Measurements from ENCODE around the gene HSP90AA1. TPM values are rescaled to one million over a fixed set of nuclear protein-coding genes. Genes with fewer than 3 reads are reported as not detected.
"Not testable (repeated sequence)": the region's sequence is repeated elsewhere in the genome, so short reads cannot be mapped to it uniquely, and the experiment has no call there.

HSP90AA1 gene
- total RNA-seq, 1 donor from 2014 or later, result 74.6 TPM

GRCh38 chr14:102117852-102118251 lies 31.0 kb upstream of the HSP90AA1 start:
- Histone ChIP-seq H3K27me3 (ENCODE audit: control insufficient read depth in 3 of 3, insufficient read depth in 3 of 3, low read length in 3 of 3) (no peaks in the 10 kb centered on the region), H3K36me3 (ENCODE audit: control insufficient read depth in 3 of 3, insufficient read depth in 3 of 3, low read length in 3 of 3) (no peaks in the 10 kb centered on the region), H3K4me3 (ENCODE audit: low read length in 3 of 3) (no peak overlapping the region), H3K9ac (ENCODE audit: low read depth in 1 of 3, low read length in 3 of 3) (no peak overlapping the region), H3K9me3 (ENCODE audit: control insufficient read depth in 3 of 3, low read length in 3 of 3) (no peaks in the 10 kb centered on the region), H3K4me1 (ENCODE audit: control insufficient read depth in 3 of 3, insufficient read depth in 3 of 3, low read length in 3 of 3) (no peaks in the 10 kb centered on the region), H3K27ac (ENCODE audit: low read depth, low read length) (no peak overlapping the region)

- Histone ChIP-seq H3K9ac (ENCODE audit: low read depth in 1 of 3, low read length in 3 of 3) (no peak overlapping the region), H3K4me1 (ENCODE audit: control insufficient read depth in 3 of 3, insufficient read depth in 3 of 3, low read length in 3 of 3) (no peaks in the 10 kb centered on the region), H3K9me3 (ENCODE audit: control insufficient read depth in 3 of 3, low read length in 3 of 3) (no peaks in the 10 kb centered on the region), H3K27me3 (ENCODE audit: control insufficient read depth in 3 of 3, insufficient read depth in 3 of 3, low read length in 3 of 3) (no peaks in the 10 kb centered on the region), H3K27ac (ENCODE audit: low read depth, low read length) (no peak overlapping the region), H3K36me3 (ENCODE audit: control insufficient read depth in 3 of 3, insufficient read depth in 3 of 3, low read length in 3 of 3) (no peaks in the 10 kb centered on the region), H3K4me3 (ENCODE audit: low read length in 3 of 3) (no peak overlapping the region)
Observed at GRCh38 chr14:102116361-102117180, 29.7 kb upstream of the HSP90AA1 start.

- Histone ChIP-seq H3K27ac (ENCODE audit: low read depth, low read length) (no peak overlapping the region), H3K9ac (ENCODE audit: low read depth in 1 of 3, low read length in 3 of 3) (no peak overlapping the region), H3K4me1 (ENCODE audit: control insufficient read depth in 3 of 3, insufficient read depth in 3 of 3, low read length in 3 of 3) (no peaks in the 10 kb centered on the region), H3K27me3 (ENCODE audit: control insufficient read depth in 3 of 3, insufficient read depth in 3 of 3, low read length in 3 of 3) (no peaks in the 10 kb centered on the region), H3K9me3 (ENCODE audit: control insufficient read depth in 3 of 3, low read length in 3 of 3) (no peaks in the 10 kb centered on the region), H3K4me3 (ENCODE audit: low read length in 3 of 3) (no peak overlapping the region), H3K36me3 (ENCODE audit: control insufficient read depth in 3 of 3, insufficient read depth in 3 of 3, low read length in 3 of 3) (no peaks in the 10 kb centered on the region)
Observed at GRCh38 chr14:102111101-102111500, 24.3 kb upstream of the HSP90AA1 start.

GRCh38 chr14:102109332-102109731 lies 22.5 kb upstream of the HSP90AA1 start:
- H3K27me3 ChIP-seq (ENCODE audit: control insufficient read depth in 3 of 3, insufficient read depth in 3 of 3, low read length in 3 of 3); H3K9ac ChIP-seq (ENCODE audit: low read depth in 1 of 3, low read length in 3 of 3); H3K36me3 ChIP-seq (ENCODE audit: control insufficient read depth in 3 of 3, insufficient read depth in 3 of 3, low read length in 3 of 3); H3K9me3 ChIP-seq (ENCODE audit: control insufficient read depth in 3 of 3, low read length in 3 of 3); H3K4me1 ChIP-seq (ENCODE audit: control insufficient read depth in 3 of 3, insufficient read depth in 3 of 3, low read length in 3 of 3); H3K27ac ChIP-seq (ENCODE audit: low read depth, low read length); H3K4me3 ChIP-seq (ENCODE audit: low read length in 3 of 3): not testable (repeated sequence)

- Histone ChIP-seq H3K4me3 (ENCODE audit: low read length in 3 of 3) (no peak overlapping the region), H3K4me1 (ENCODE audit: control insufficient read depth in 3 of 3, insufficient read depth in 3 of 3, low read length in 3 of 3) (no peaks in the 10 kb centered on the region), H3K9ac (ENCODE audit: low read depth in 1 of 3, low read length in 3 of 3) (no peak overlapping the region), H3K27me3 (ENCODE audit: control insufficient read depth in 3 of 3, insufficient read depth in 3 of 3, low read length in 3 of 3) (no peaks in the 10 kb centered on the region), H3K9me3 (ENCODE audit: control insufficient read depth in 3 of 3, low read length in 3 of 3) (no peaks in the 10 kb centered on the region), H3K27ac (ENCODE audit: low read depth, low read length) (no peak overlapping the region), H3K36me3 (ENCODE audit: control insufficient read depth in 3 of 3, insufficient read depth in 3 of 3, low read length in 3 of 3) (no peaks in the 10 kb centered on the region)
Observed at GRCh38 chr14:102105369-102105768, 18.5 kb upstream of the HSP90AA1 start.

- Histone ChIP-seq H3K4me3 (ENCODE audit: low read length in 3 of 3) (no peak overlapping the region), H3K9me3 (ENCODE audit: control insufficient read depth in 3 of 3, low read length in 3 of 3) (no peaks in the 10 kb centered on the region), H3K4me1 (ENCODE audit: control insufficient read depth in 3 of 3, insufficient read depth in 3 of 3, low read length in 3 of 3) (no peaks in the 10 kb centered on the region)
Observed at GRCh38 chr14:102103062-102103695, 16.3 kb upstream of the HSP90AA1 start.

GRCh38 chr14:102097441-102098135 lies 10.7 kb upstream of the HSP90AA1 start:
- Histone ChIP-seq H3K9ac (ENCODE audit: low read depth in 1 of 3, low read length in 3 of 3) (peak overlapping the region in 1 of 3 donors; percentile 16), H3K4me3 (ENCODE audit: low read length in 3 of 3) (no peak overlapping the region), H3K36me3 (ENCODE audit: control insufficient read depth in 3 of 3, insufficient read depth in 3 of 3, low read length in 3 of 3) (no peaks in the 10 kb centered on the region), H3K4me1 (ENCODE audit: control insufficient read depth in 3 of 3, insufficient read depth in 3 of 3, low read length in 3 of 3) (peaks cover 5 to 11% (median 6%) of the 10 kb centered on the region in 3 donors), H3K27ac (ENCODE audit: low read depth, low read length) (no peak overlapping the region), H3K27me3 (ENCODE audit: control insufficient read depth in 3 of 3, insufficient read depth in 3 of 3, low read length in 3 of 3) (no peaks in the 10 kb centered on the region), H3K9me3 (ENCODE audit: control insufficient read depth in 3 of 3, low read length in 3 of 3) (no peaks in the 10 kb centered on the region)

More at GRCh38 chr14:102103062-102103695, 16.3 kb upstream of the HSP90AA1 start:
- no peaks in the 10 kb centered on the region for H3K36me3 ChIP-seq (ENCODE audit: control insufficient read depth in 3 of 3, insufficient read depth in 3 of 3, low read length in 3 of 3)
- H3K27ac ChIP-seq (ENCODE audit: low read depth, low read length), result no peak overlapping the region
- no peak overlapping the region for H3K9ac ChIP-seq (ENCODE audit: low read depth in 1 of 3, low read length in 3 of 3)
- H3K27me3 ChIP-seq (ENCODE audit: control insufficient read depth in 3 of 3, insufficient read depth in 3 of 3, low read length in 3 of 3), result no peaks in the 10 kb centered on the region

- Histone ChIP-seq H3K27me3 (ENCODE audit: control insufficient read depth in 3 of 3, insufficient read depth in 3 of 3, low read length in 3 of 3) (no peaks in the 10 kb centered on the region), H3K9ac (ENCODE audit: low read depth in 1 of 3, low read length in 3 of 3) (peak overlapping the region in 1 of 3 donors; percentile 16), H3K4me1 (ENCODE audit: control insufficient read depth in 3 of 3, insufficient read depth in 3 of 3, low read length in 3 of 3) (peaks cover 5 to 11% (median 6%) of the 10 kb centered on the region in 3 donors), H3K4me3 (ENCODE audit: low read length in 3 of 3) (peak overlapping the region in 1 of 3 donors; percentile 49), H3K27ac (ENCODE audit: low read depth, low read length) (no peak overlapping the region), H3K9me3 (ENCODE audit: control insufficient read depth in 3 of 3, low read length in 3 of 3) (no peaks in the 10 kb centered on the region), H3K36me3 (ENCODE audit: control insufficient read depth in 3 of 3, insufficient read depth in 3 of 3, low read length in 3 of 3) (no peaks in the 10 kb centered on the region)
Observed at GRCh38 chr14:102096569-102097188, 9.8 kb upstream of the HSP90AA1 start.

GRCh38 chr14:102095871-102096568 lies 9.2 kb upstream of the HSP90AA1 start:
- Histone ChIP-seq H3K9ac (ENCODE audit: low read depth in 1 of 3, low read length in 3 of 3) (no peak overlapping the region), H3K36me3 (ENCODE audit: control insufficient read depth in 3 of 3, insufficient read depth in 3 of 3, low read length in 3 of 3) (no peaks in the 10 kb centered on the region), H3K27me3 (ENCODE audit: control insufficient read depth in 3 of 3, insufficient read depth in 3 of 3, low read length in 3 of 3) (no peaks in the 10 kb centered on the region), H3K27ac (ENCODE audit: low read depth, low read length) (no peak overlapping the region), H3K9me3 (ENCODE audit: control insufficient read depth in 3 of 3, low read length in 3 of 3) (no peaks in the 10 kb centered on the region), H3K4me1 (ENCODE audit: control insufficient read depth in 3 of 3, insufficient read depth in 3 of 3, low read length in 3 of 3) (peaks cover 5 to 11% (median 6%) of the 10 kb centered on the region in 3 donors), H3K4me3 (ENCODE audit: low read length in 3 of 3) (peak overlapping the region in 1 of 3 donors; percentile 49)

Measured in skeletal muscle tissue (tissue), 4 donors.